ENCODE data around the gene GARIN5A.
"Not testable (repeated sequence)": the region's sequence is repeated elsewhere in the genome, so short reads cannot be mapped to it uniquely, and the experiment has no call there.

Gene GARIN5A

DNA sequence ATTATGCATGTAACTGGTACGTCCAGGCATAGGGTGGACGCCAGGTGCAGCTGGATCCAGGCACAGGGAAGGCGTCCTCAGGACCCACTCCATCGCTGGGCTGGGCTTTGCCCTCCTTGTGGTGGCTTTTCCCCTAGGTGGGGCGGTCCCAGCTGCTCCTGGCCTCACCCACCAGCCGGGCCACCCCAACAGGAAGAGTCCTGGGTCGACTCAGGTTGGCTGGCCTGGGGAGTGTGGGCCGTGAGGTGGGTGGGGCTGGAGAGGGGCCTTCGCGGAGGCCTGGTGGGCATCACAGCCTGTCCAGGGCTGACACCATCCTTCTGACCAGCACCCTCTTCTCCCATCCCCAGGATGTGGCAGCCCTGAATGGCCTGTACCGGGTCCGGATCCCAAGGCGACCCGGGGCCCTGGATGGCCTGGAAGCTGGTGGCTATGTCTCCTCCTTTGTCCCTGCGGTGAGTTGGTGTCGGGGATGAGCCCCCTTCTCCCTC lies 3.2 kb upstream of the GARIN5A start:
- TF ChIP-seq, protein P1, sequence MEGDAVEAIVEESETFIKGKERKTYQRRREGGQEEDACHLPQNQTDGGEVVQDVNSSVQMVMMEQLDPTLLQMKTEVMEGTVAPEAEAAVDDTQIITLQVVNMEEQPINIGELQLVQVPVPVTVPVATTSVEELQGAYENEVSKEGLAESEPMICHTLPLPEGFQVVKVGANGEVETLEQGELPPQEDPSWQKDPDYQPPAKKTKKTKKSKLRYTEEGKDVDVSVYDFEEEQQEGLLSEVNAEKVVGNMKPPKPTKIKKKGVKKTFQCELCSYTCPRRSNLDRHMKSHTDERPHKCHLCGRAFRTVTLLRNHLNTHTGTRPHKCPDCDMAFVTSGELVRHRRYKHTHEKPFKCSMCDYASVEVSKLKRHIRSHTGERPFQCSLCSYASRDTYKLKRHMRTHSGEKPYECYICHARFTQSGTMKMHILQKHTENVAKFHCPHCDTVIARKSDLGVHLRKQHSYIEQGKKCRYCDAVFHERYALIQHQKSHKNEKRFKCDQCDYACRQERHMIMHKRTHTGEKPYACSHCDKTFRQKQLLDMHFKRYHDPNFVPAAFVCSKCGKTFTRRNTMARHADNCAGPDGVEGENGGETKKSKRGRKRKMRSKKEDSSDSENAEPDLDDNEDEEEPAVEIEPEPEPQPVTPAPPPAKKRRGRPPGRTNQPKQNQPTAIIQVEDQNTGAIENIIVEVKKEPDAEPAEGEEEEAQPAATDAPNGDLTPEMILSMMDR (IDR thresholded peaks at IDR 0.05; ENCODE audit: low read depth, low read length): no peak
- H3K4me3 ChIP-seq (ENCODE audit: low read depth, low read length): no peak overlapping the region

DNA sequence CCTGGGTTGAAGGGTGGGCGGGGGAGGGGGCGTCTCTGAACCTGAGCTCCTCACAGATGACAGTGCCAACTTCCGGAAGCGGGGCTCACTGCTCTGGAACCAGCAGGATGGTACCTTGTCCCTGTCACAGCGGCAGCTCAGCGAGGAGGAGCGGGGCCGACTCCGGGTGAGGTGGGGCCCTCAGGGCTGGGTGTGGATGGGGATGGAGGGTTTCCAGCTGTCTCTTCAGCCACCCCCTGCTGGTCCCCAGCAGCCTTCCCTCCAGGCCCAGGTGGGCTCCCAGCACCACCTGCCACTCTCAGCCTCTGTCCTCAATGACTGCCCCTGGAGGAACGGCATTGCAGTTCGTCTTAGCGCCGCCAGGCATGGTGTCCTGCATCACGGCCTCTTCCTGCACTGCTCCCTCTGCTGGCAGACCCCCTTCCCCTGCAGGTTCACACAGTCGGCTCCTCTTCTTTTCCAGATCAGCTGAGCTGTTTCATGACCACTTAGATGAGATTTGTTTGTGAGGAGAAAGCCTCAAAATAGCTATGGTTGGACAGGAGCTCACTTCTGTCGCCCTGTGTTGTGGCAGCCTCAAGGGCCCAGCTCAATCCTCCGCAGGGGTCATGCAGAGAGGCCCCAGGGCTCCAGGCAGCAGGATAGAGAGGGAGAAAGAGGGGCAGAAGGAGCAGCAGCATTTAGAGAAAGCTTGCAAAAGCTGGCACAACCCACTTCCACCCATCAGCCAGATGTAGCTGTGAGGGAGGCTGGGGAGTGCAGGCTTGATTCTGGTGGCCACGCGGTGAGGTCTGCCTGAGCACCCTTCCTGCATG lies 2.5 kb upstream of the GARIN5A start:
- no peak overlapping the region for H3K4me3 ChIP-seq (ENCODE audit: low read depth, low read length)
- TF ChIP-seq, protein P1 (IDR thresholded peaks at IDR 0.05; ENCODE audit: low read depth, low read length): peak; percentile 31; the same call in 1 of the 2 replicates

DNA sequence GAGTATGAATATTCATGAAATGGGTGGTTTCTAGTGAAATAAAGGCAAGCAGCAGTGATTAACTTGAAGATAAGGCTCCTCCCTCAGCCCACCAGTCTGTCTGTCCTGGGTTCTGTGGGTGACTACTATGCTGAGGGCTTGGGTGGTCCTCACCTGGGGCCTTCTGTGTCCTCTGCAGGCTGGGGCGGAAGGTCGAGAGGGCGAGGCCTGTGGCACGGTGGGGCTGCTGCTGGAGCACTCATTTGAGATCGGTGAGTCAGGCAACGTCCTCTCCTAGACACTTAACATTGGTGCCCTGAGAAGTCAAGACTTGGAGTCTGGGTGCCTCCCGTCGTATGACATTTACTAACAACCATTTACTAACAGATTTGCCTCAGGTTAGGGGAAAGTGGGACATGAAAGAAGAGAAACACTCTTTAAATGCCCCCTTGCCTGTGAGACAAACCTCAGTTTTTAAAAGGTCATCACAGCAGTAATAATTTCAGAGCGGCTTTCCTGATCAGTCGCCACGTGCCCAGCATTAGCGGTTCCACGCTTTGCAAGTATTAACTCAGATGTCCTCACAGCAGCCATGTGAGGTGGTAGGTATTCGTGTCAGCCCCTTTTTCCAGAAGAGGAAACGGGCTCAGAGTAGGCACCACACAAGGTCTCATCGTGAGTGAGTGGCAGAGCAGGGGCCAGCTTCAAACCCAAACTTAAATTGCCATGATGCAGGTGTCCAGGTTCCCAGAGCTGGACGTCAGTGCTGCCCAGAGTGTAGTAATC lies 1.3 kb upstream of the GARIN5A start:
- H3K4me3 ChIP-seq (ENCODE audit: low read depth, low read length): no peak overlapping the region
- TF ChIP-seq, protein P1 (IDR thresholded peaks at IDR 0.05; ENCODE audit: low read depth, low read length): no peak

DNA sequence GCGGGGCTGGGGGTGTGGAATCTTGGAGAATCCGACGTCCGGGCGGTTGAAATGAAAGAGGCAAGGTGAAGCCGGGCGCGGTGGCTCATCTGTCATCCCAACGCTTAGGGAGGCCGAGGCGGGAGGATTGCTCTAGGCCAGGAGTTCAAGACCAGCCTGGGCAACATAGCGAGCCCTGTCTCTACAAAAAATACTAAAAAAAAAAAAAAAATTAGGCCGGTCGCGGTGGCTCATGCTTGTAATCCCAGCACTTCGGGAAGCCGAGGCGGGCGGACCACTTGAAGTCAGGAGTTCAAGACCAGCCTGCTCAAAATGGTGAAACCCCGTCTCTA lies 225 bp upstream of the GARIN5A start:
- TF ChIP-seq, protein P1 (IDR thresholded peaks at IDR 0.05; ENCODE audit: low read depth, low read length): no peak
- peak overlapping the region; percentile 76 for H3K4me3 ChIP-seq (ENCODE audit: low read depth, low read length)

DNA sequence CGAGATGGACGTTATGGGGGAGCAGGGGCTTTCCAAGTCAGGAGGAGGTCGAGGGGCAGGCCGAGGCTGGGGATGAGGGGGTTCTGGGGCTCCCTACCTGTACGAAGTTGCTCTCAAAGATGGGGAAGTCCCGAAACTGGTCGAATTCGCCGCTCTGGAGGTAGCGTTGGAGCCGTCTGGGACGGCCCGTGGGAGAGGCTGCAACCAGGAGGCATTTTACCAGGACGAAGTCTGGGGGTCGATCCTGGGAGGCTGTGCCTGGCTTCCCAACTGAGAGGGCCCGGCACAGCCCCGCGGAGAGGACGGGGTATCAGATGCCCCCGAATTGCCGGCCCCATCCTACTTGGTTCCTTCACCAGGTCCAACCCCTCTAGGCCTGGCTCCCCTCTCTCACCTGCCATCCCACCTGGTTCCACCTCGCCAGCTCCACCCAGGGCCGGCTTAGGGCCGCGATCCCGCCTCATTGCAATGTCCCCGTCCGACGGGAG lies 868 bp downstream of the GARIN5A start:
- no peak overlapping the region; the same call in 1 of the 2 replicates for H3K4me3 ChIP-seq (ENCODE audit: low read depth, low read length)
- TF ChIP-seq, protein P1 (IDR thresholded peaks at IDR 0.05; ENCODE audit: low read depth, low read length): no peak

DNA sequence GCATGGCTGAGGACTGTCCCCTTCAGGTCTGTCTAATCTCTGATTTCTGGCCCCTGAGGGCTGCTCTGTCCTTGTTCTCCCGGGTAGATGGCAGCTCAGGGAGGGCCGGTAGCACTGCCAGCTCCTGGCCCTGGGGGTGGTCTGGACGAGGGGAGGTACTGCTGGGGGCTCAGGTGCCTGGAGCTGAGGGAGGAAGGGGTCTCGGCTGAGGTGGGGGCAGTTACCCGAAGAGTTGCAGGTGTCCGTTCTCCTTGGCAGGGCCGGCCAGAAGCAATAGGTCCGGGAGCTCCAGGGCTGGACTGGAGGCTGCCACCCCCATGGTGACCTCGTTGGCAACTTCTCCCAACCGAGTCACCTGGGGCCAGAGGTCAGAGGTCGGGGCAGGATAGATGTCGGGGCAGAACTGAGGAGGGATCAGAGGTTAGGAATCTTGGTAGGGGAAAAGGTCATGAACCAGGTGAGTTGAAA lies 1.5 kb downstream of the GARIN5A start:
- TF ChIP-seq, protein P1 (IDR thresholded peaks at IDR 0.05; ENCODE audit: low read depth, low read length): no peak
- no peak overlapping the region for H3K4me3 ChIP-seq (ENCODE audit: low read depth, low read length)

DNA sequence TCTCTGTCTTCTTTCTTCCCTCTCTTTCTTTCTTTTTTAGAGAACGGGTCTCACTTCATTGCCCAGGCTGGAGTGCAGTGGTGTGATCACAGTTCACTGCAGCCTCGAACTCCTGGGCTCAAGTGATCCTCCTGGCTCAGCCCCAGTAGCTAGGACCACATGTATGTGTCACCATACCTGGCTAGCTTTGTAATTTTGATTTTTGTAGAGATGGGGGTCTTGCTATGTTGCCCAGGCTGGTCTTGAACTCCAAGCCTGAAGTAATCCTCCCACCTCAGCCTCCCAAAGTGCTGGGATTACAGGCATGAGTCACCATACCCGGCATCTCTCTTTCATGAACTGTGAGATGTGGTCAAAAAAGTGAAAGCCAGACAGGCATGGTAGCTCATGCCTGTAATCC lies 3.3 kb downstream of the GARIN5A start:
- H3K4me3 ChIP-seq (ENCODE audit: low read depth, low read length): not testable (repeated sequence)

Measured in WI38 (cell line).